Panc1 (cell line): ENCODE data around the gene IFIT5.

Source experiments
- POLR2AphosphoS5 ChIP-seq: IDR thresholded peaks from 2 replicates; pipeline ENCODE4 v1.6.1; 2012; ENCODE audit warnings: mild to moderate bottlenecking, low read depth, low read length, moderate library complexity
- TCF7L2 ChIP-seq: IDR thresholded peaks from 2 replicates; pipeline ENCODE4 v1.6.1; 2011; ENCODE audit warnings: mild to moderate bottlenecking, low read depth, low read length, inconsistent platforms
- TF ChIP-seq, protein P1 (sequence below): fragments of 450-650 bp; IDR thresholded peaks from 2 replicates; pipeline ENCODE4 v1.5.1; 2017; ENCODE audit warnings: mild to moderate bottlenecking

DNA sequence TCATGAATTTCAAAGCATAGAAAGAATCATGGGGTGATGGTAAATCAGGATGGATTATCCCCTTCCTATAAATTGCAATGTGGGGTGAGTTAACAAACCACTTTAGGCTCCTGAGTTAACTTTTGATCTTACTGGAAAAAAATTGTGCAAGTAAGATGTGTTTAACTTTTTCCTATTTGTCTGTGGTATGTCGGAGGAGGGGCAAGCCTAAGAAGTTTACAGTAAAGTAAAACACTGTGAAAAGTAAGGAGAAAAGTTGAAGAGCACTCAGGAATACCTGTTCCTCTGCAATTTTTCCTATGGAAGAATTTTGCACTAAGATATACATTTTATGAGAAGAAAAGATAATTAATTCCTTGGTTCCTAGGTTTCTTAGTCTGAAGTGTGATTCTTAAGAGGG, 44.4 kb downstream of the IFIT5 start:
- TF ChIP-seq TCF7L2 = no peak
- TF ChIP-seq POLR2AphosphoS5 = no peak
- TF ChIP-seq, protein P1, sequence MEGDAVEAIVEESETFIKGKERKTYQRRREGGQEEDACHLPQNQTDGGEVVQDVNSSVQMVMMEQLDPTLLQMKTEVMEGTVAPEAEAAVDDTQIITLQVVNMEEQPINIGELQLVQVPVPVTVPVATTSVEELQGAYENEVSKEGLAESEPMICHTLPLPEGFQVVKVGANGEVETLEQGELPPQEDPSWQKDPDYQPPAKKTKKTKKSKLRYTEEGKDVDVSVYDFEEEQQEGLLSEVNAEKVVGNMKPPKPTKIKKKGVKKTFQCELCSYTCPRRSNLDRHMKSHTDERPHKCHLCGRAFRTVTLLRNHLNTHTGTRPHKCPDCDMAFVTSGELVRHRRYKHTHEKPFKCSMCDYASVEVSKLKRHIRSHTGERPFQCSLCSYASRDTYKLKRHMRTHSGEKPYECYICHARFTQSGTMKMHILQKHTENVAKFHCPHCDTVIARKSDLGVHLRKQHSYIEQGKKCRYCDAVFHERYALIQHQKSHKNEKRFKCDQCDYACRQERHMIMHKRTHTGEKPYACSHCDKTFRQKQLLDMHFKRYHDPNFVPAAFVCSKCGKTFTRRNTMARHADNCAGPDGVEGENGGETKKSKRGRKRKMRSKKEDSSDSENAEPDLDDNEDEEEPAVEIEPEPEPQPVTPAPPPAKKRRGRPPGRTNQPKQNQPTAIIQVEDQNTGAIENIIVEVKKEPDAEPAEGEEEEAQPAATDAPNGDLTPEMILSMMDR = no peak
